Left lung (tissue), 10 donors: Measurements from ENCODE around the gene CSNK1G1. TPM values are rescaled to one million over a fixed set of nuclear protein-coding genes. Genes with fewer than 3 reads are reported as not detected.

ENCODE experiments used
- ATAC-seq: fragments of 200-7000 bp; cut with Tn5 transposase; one replicate; pipeline ENCODE4 v1.9.1; 2020; ENCODE audit warnings: moderate library complexity
- DNase-seq, 4 donors: peaks; one replicate each; pipeline ENCODE4 v3.0.0-alpha.2; 2013 to 2020
- H3K27ac ChIP-seq, 2 donors: fragments of 200-600 bp; sonication (generic) in 1 of 2; one replicate each; pipeline versions ENCODE4 v1.5.0 to v1.8.0; 2020 to 2021
- H3K27me3 ChIP-seq, 2 donors: fragments of 200-600 bp; sonication (generic) in 1 of 2; one replicate each; pipeline versions ENCODE4 v1.5.0 to v1.8.0; 2020 to 2021
- H3K36me3 ChIP-seq, 2 donors: fragments of 200-600 bp; sonication (generic) in 1 of 2; one replicate each; pipeline versions ENCODE4 v1.5.0 to v1.8.0; 2020 to 2021
- H3K4me1 ChIP-seq, 2 donors: fragments of 200-600 bp; one replicate each; pipeline ENCODE4 v1.8.0; 2021
- H3K4me3 ChIP-seq, 2 donors: fragments of 200-600 bp; sonication (generic) in 1 of 2; one replicate each; pipeline versions ENCODE4 v1.5.0 to v1.8.0; 2020 to 2021; ENCODE audit warnings: mild to moderate bottlenecking in 1 of 2
- H3K9me3 ChIP-seq, 2 donors: fragments of 200-600 bp; sonication (generic) in 1 of 2; one replicate each; pipeline versions ENCODE4 v1.5.0 to v1.8.0; 2020 to 2021
- CTCF ChIP-seq, 2 donors: fragments of 200-600 bp; sonication (generic) in 1 of 2; IDR thresholded peaks; one replicate each; pipeline versions ENCODE4 v1.5.0 to v1.8.0; 2021; ENCODE audit warnings: antibody characterized with exemption in 2 of 2
- intact Hi-C, 2 donors: fragments of 100-400 bp; cut with DNase I; formaldehyde crosslinking; loops; one replicate each; pipeline versions ENCODE4 v1.11.2 to v1.14.2; 2022
- polyA plus RNA-seq, 6 donors: library from polyadenylated mRNA; unstranded; fragments of 120-200 nt; gene quantifications; one replicate each; pipeline ENCODE4 v1.2.1, GENCODE V29; 2013; ENCODE audit not compliant: insufficient read length in 6 of 6
- total RNA-seq, 2 donors: library from RNA; stranded (reverse); fragmentation: NEBNext Ultra II Directional; extraction: Animal tissue kit (Norgen Biotek cat#: 25700); gene quantifications; one replicate each; pipeline ENCODE4 v1.2.1, GENCODE V29; 2021
- donor health status: DM: no; HTN: yes; CAD: no.
- donor health status: DM: no; HTN: no; CAD: no.

Gene CSNK1G1
- total and polyA plus RNA-seq, 8 donors: 17.7 to 23.1 (median 20.5) TPM

GRCh38 chr15:64144565-64145281 is 211.2 kb downstream of the CSNK1G1 start:
- no peak for DNase-seq
- no peaks in the 10 kb centered on the region for H3K27me3 ChIP-seq
- intact Hi-C loops: no loop called here
- TF ChIP-seq CTCF (IDR thresholded peaks at IDR 0.05): no peak
- H3K36me3 ChIP-seq: peaks cover 3 to 50% of the 10 kb centered on the region in 2 donors
- no peak overlapping the region for H3K27ac ChIP-seq
- H3K4me1 ChIP-seq: peaks cover 0 to 4% of the 10 kb centered on the region in 2 donors
- ATAC-seq: peak; percentile 46
- H3K4me3 ChIP-seq: no peak overlapping the region
- no peaks in the 10 kb centered on the region for H3K9me3 ChIP-seq

DNA sequence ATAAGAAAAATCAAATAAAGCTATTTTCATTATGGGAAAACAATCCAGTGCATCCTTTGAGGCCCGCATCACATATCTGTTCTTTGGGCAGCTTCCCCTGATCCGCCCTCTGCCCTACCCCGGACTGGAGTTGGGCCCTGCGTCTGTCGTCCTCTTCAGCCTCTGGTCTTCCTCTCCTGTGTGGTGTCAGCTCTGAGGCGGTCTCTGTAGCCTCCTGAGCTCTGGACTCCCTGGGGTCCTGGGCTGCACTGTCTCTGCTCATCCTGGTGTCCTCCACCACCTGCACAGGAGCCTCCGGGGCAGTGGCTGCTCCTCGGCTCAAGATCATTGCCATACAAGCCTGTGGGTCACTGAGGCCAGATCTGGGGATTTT is 211.8 kb downstream of the CSNK1G1 start:
- peaks cover 3 to 50% of the 10 kb centered on the region in 2 donors for H3K36me3 ChIP-seq

DNA sequence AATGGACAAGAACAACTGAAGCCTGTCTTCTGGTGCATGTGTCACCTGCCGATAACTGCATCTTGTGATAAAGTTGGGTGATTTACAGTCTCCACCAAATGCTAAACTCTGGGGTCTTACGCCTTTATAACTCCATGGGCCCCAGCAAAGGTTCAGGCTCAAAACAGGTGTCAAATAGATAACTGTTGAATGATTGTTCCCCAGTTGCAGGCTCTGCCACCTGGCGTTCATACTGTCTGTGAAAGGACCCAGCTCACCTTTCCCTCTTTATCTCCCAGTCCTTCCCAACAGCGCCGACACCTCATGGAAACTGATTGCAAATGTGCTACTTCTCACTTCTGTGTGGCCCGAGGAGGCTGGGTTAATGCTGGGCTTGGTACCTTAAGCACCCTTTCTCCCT is 212.7 kb downstream of the CSNK1G1 start:
- H3K27me3 ChIP-seq: no peaks in the 10 kb centered on the region
- H3K9me3 ChIP-seq: no peaks in the 10 kb centered on the region
- ATAC-seq (no peak), DNase-seq (no peak)
- H3K27ac ChIP-seq: no peak overlapping the region
- intact Hi-C loops: no loop called here
- H3K4me3 ChIP-seq: no peak overlapping the region
- TF ChIP-seq CTCF (IDR thresholded peaks at IDR 0.05): no peak
- H3K36me3 ChIP-seq: peaks cover 3 to 57% of the 10 kb centered on the region in 2 donors
- no peaks in the 10 kb centered on the region for H3K4me1 ChIP-seq

More for the DNA sequence above, 211.8 kb downstream of the CSNK1G1 start:
- DNase-seq (peak in 1 of 4 donors; percentile 29), ATAC-seq (no peak)
- no peaks in the 10 kb centered on the region for H3K27me3 ChIP-seq
- H3K4me1 ChIP-seq: no peaks in the 10 kb centered on the region
- H3K27ac ChIP-seq: no peak overlapping the region
- H3K4me3 ChIP-seq: no peak overlapping the region
- intact Hi-C loops: no loop called here
- no peaks in the 10 kb centered on the region for H3K9me3 ChIP-seq
- TF ChIP-seq CTCF (IDR thresholded peaks at IDR 0.05): no peak

- no peak for TF ChIP-seq CTCF (IDR thresholded peaks at IDR 0.05)
These were observed 214.0 kb downstream of the CSNK1G1 start for GRCh38 chr15:64141798-64142512.

GRCh38 chr15:64138331-64138941 is 217.5 kb downstream of the CSNK1G1 start:
- Histone ChIP-seq H3K36me3 (peaks cover 3 to 79% of the 10 kb centered on the region in 2 donors), H3K4me1 (peaks cover 0 to 5% of the 10 kb centered on the region in 2 donors), H3K27me3 (no peaks in the 10 kb centered on the region), H3K9me3 (no peaks in the 10 kb centered on the region), H3K27ac (no peak overlapping the region), H3K4me3 (no peak overlapping the region)
- ATAC-seq: no peak
- intact Hi-C loops: no loop called here
- no peak for TF ChIP-seq CTCF (IDR thresholded peaks at IDR 0.05)
- DNase-seq: no peak

More at GRCh38 chr15:64141798-64142512, 214.0 kb downstream of the CSNK1G1 start:
- Histone ChIP-seq H3K4me1 (no peaks in the 10 kb centered on the region), H3K27me3 (no peaks in the 10 kb centered on the region), H3K36me3 (peaks cover 3 to 70% of the 10 kb centered on the region in 2 donors), H3K4me3 (no peak overlapping the region), H3K9me3 (no peaks in the 10 kb centered on the region), H3K27ac (no peak overlapping the region)
- DNase-seq (no peak), ATAC-seq (no peak)
- intact Hi-C loops: no loop called here
